Heart right ventricle (tissue), 16 donors: ENCODE data around the gene SUSD4. TPM values are rescaled to one million over a fixed set of nuclear protein-coding genes. Genes with fewer than 3 reads are reported as not detected.

Source experiments
- ATAC-seq, 8 donors: fragments of 200-7000 bp; cut with Tn5 transposase; one replicate each; pipeline ENCODE4 v1.9.1; 2020; ENCODE audit warnings: mild to moderate bottlenecking in 8 of 8, moderate library complexity in 8 of 8, moderate number of reproducible peaks in 1 of 8
- DNase-seq, 2 donors: peaks; one replicate each; pipeline ENCODE4 v3.0.0-alpha.2; 2020
- H3K27ac ChIP-seq, 10 donors: fragments of 200-600 bp; sonication (generic) in 2 of 10; one replicate each; pipeline versions ENCODE4 v1.5.0 to v1.8.0; 2020 to 2022; ENCODE audit warnings: mild to moderate bottlenecking in 3 of 10
- H3K27me3 ChIP-seq, 7 donors: fragments of 200-600 bp; one replicate each; pipeline ENCODE4 v1.8.0; 2021 to 2022; ENCODE audit warnings: mild to moderate bottlenecking in 2 of 7
- H3K36me3 ChIP-seq, 9 donors: fragments of 200-600 bp; sonication (generic) in 1 of 9; one replicate each; pipeline versions ENCODE4 v1.5.0 to v1.8.0; 2020 to 2022; ENCODE audit warnings: mild to moderate bottlenecking in 2 of 9
- H3K4me1 ChIP-seq, 9 donors: fragments of 200-600 bp; sonication (generic) in 1 of 9; one replicate each; pipeline versions ENCODE4 v1.5.0 to v1.8.0; 2020 to 2022; ENCODE audit warnings: mild to moderate bottlenecking in 4 of 9
- H3K4me3 ChIP-seq, 10 donors: fragments of 200-600 bp; sonication (generic) in 2 of 10; one replicate each; pipeline versions ENCODE4 v1.5.0 to v1.8.0; 2020 to 2022; ENCODE audit warnings: mild to moderate bottlenecking in 7 of 10, moderate library complexity in 2 of 10
- H3K9me3 ChIP-seq, 11 donors: fragments of 200-600 bp in 10 of 11; sonication (generic) in 2 of 11; one replicate each; pipeline versions ENCODE4 v1.5.0 to v1.8.0; 2013 to 2022; ENCODE audit warnings: mild to moderate bottlenecking in 2 of 11, control low read depth in 1 of 11, moderate library complexity in 1 of 11
- WGBS, 2 donors: extraction: QIAGEN DNeasy Blood & Tissue Kit; methylation state at CpG; one replicate each; pipeline ENCODE4 v1.1.7; 2013; ENCODE audit warnings: inconsistent platforms in 1 of 2; 5-methylcytosine and 5-hydroxymethylcytosine counted together
- intact Hi-C, 10 donors: fragments of 100-400 bp; cut with DNase I; formaldehyde crosslinking; loops; one replicate each; pipeline versions ENCODE4 v1.11.1 to v1.14.2; 2022
- polyA plus RNA-seq, 2 donors: library from polyadenylated mRNA; stranded (reverse); fragments of 200-250 nt; gene quantifications; one replicate each; pipeline ENCODE4 v1.2.3, GENCODE V29; 2013
- total RNA-seq, 10 donors: library from RNA; stranded (reverse); fragmentation: NEBNext Ultra II Directional in 3 of 10; extraction: Animal tissue kit (Norgen Biotek cat#: 25700) in 3 of 10; gene quantifications; one replicate each; pipeline versions ENCODE4 v1.2.1 to v1.2.4, GENCODE V29; 2021 to 2023
- TF ChIP-seq, protein P1 (sequence below), 9 donors: fragments of 200-600 bp; sonication (generic) in 2 of 9; IDR thresholded peaks; one replicate each; pipeline versions ENCODE4 v1.5.0 to v1.8.0; 2021 to 2022; ENCODE audit warnings: antibody characterized with exemption in 9 of 9, mild to moderate bottlenecking in 5 of 9, moderate library complexity in 1 of 9
- donor health status: Arrhythmogenic right ventricular cardiomyopathy.
- donor health status: ischemic (EF 13 %, LVEDD 7.1; RV severe dilation, severe dysfunction).
- donor health status: healthy with polysubstance abuse.
- donor health status: DM: no; HTN: yes; CAD: no.
- donor health status: DM: no; HTN: no; CAD: no.
- donor health status: ischemic (EF 25% LVEDD 6.9; RV normal size, moderate dysfunction).
- donor health status: ischemic (EF 25% LVEDD 5.7; RV mildly dilated, moderate dysfunction).
- donor health status: healthy.
- donor health status: DM: yes; HTN: yes; CAD: no.
- donor health status: Ischemic cardiomyopathy.
- donor health status: ischemic (EF 35%, LVEDD 5.7; RV mildly dilated, moderate dysfunction).
- donor health status: nonischemic (EF 11% LVEDD 7.7; RV severe dilation, severe dysfunction).
- donor health status: DM: yes; HTN: yes; CAD: no.
- donor health status: PGD.
- donor health status: ischemic (EF 29% LVEDD 5.4; RV normal size, mild dysfunction).
- donor health status: nonischemic (EF 23%, LVEDD 6.1; RV moderate dilation, normal function).

SUSD4 gene
- total and polyA plus RNA-seq, 12 donors = 0.99 to 36.5 (median 6.2) TPM

DNA sequence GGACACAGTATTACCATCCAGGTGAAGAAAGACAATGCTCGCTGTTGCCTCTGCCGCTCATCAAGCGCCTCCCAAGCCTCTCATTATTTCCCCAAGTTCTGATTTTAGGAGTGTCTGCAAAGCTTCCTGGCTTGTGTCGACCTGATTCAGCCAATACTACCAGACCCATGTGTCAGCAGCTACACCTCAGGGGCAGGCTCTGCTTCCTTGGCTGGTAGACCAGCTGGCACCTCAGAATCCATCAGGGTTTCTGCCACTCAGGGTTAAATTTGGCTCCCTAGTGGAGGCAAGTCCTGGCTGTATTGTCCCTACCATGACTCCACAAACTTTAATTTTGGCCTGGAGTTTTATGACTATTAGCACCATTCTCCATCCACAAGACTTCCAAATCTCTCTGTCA is 35.4 kb downstream of the SUSD4 start:
- TF ChIP-seq, protein P1, sequence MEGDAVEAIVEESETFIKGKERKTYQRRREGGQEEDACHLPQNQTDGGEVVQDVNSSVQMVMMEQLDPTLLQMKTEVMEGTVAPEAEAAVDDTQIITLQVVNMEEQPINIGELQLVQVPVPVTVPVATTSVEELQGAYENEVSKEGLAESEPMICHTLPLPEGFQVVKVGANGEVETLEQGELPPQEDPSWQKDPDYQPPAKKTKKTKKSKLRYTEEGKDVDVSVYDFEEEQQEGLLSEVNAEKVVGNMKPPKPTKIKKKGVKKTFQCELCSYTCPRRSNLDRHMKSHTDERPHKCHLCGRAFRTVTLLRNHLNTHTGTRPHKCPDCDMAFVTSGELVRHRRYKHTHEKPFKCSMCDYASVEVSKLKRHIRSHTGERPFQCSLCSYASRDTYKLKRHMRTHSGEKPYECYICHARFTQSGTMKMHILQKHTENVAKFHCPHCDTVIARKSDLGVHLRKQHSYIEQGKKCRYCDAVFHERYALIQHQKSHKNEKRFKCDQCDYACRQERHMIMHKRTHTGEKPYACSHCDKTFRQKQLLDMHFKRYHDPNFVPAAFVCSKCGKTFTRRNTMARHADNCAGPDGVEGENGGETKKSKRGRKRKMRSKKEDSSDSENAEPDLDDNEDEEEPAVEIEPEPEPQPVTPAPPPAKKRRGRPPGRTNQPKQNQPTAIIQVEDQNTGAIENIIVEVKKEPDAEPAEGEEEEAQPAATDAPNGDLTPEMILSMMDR (IDR thresholded peaks at IDR 0.05) = no peak
- H3K36me3 ChIP-seq = no peaks in the 10 kb centered on the region
- ATAC-seq (no peak), DNase-seq (no peak)
- no peak overlapping the region for H3K4me3 ChIP-seq
- H3K27me3 ChIP-seq = no peaks in the 10 kb centered on the region
- intact Hi-C loops = no loop called here
- H3K4me1 ChIP-seq = no peaks in the 10 kb centered on the region
- H3K9me3 ChIP-seq = peaks cover 0 to 4% (median 0%) of the 10 kb centered on the region in 11 donors
- 85 to 86% methylated on average over 4 of the region's 4 CpGs for WGBS, 2 donors
- no peak overlapping the region for H3K27ac ChIP-seq

DNA sequence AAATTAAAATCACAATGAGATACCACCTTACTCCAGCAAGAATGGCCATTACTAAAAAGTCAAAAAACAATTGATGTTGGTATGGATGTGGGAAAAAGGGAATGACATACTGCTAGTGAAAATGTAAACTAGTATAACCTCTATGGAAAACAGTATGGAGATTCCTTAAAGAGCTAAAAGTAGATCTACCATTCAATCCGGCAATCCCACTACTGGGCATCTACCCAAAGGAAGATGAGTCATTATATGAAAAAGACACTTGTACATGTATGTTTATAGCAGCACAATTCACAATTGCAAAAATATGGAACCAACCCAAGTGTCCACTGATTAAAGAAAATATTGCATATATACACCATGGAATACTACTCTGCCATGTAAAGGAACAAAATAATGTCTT is 37.2 kb downstream of the SUSD4 start:
- intact Hi-C loops = no loop called here
- 38 to 56% methylated on average over 1 of the region's 1 CpG for WGBS, 2 donors
- H3K36me3 ChIP-seq = no peaks in the 10 kb centered on the region

DNA sequence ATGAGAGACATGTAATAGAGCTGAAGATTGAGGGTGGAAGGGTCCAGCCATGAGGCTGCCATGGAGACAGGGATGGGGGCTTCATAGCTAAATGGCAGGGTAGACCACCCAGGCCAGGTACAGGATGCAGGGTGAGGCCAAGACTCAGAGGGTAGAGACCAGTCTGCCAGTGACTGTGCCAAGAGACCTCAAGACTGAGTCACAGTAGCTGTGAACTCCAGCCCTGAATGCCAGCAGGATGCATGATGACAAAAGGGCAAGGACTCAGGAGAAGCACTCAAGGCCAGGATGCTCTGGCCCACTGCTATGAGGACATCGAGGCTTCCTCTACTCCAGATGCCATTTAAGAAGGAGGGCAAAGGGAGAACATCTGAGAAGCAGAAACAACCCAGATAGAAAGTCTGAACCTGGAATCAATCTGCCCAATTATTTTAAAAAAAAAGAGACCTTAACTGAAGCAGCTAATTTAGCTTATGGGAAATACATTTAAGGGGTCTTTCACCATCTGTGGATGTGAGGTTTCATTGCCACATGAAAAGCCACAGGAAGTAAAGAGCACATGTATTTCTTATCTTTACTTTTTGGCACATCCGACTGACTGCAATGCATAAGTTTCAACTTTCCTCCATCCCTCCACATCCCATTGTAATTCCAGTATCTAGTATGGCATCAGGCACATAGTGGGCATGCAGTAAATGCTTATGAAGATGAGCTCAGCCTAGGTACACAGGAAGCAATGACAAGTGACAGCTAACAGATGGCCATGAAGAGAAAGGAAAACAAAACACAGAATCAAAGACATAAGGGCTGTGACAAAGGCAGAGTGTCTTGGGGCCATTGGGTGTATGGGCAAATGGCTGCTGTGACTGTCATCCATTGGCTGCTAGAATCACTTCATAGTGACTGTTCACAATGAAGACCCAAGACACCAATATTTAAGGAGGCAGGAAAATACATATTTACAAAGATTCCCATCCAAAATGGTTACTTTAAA is 40.2 kb downstream of the SUSD4 start:
- intact Hi-C loops = no loop called here
- no peak overlapping the region for H3K4me3 ChIP-seq
- H3K27me3 ChIP-seq = peaks cover 0 to 4% (median 0%) of the 10 kb centered on the region in 7 donors
- no peaks in the 10 kb centered on the region for H3K36me3 ChIP-seq
- TF ChIP-seq, protein P1 (IDR thresholded peaks at IDR 0.05) = no peak
- H3K4me1 ChIP-seq = no peaks in the 10 kb centered on the region
- peaks cover 0 to 4% (median 0%) of the 10 kb centered on the region in 11 donors for H3K9me3 ChIP-seq
- 30 to 47% methylated on average over 2 of the region's 2 CpGs for WGBS, 2 donors
- ATAC-seq (no peak), DNase-seq (no peak)
- no peak overlapping the region for H3K27ac ChIP-seq

More for the DNA sequence above, 37.2 kb downstream of the SUSD4 start:
- DNase-seq (no peak), ATAC-seq (no peak)
- Histone ChIP-seq H3K27ac (no peak overlapping the region), H3K9me3 (peaks cover 0 to 4% (median 0%) of the 10 kb centered on the region in 11 donors), H3K4me1 (no peaks in the 10 kb centered on the region), H3K27me3 (no peaks in the 10 kb centered on the region), H3K4me3 (no peak overlapping the region)
- TF ChIP-seq, protein P1 (IDR thresholded peaks at IDR 0.05) = no peak

DNA sequence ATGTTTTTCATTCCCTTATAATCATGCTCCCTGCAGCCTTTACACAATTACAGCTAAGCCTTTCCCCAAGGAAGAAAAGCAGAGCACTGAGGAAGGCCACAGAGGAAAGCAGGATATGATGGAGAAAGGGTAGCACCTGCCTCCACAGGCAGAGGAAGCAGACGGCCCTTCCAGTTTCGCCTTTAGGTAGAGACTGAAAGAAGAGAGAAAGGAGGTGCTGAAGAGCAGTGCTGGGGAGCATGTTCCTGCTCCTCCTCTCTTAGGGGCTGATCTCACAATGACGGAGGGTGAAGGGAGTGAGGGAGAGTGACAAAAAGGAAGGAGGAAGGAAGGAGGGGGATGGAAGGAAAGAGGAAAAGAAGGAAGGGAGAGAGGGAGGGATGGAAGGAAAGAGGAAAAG is 41.1 kb downstream of the SUSD4 start:
- 68 to 72% methylated on average over 3 of the region's 3 CpGs for WGBS, 2 donors
- Histone ChIP-seq H3K9me3 (peaks cover 0 to 4% (median 0%) of the 10 kb centered on the region in 11 donors), H3K27ac (no peak overlapping the region), H3K36me3 (no peaks in the 10 kb centered on the region), H3K4me1 (no peaks in the 10 kb centered on the region), H3K27me3 (peaks cover 0 to 4% (median 0%) of the 10 kb centered on the region in 7 donors), H3K4me3 (no peak overlapping the region)
- TF ChIP-seq, protein P1 (IDR thresholded peaks at IDR 0.05) = no peak
- intact Hi-C loops = no loop called here
- DNase-seq (no peak), ATAC-seq (no peak)
